Panc1 (cell line): ENCODE results near the gene MIPOL1. TPM values are rescaled to one million over a fixed set of nuclear protein-coding genes. Genes with fewer than 3 reads are reported as not detected.

Experiments used
- ATAC-seq: fragments of 200-7000 bp; cut with Tn5 transposase; 2 replicates; pipeline ENCODE4 v1.9.1; 2020; ENCODE audit warnings: mild to moderate bottlenecking, moderate library complexity
- BruUV-seq: library from RNA; stranded (reverse); fragments of 400-500 nt; replicated peaks from 2 replicates; lab custom pipeline; 2021; lab: Mats Ljungman, UMichigan
- CTCF ChIA-PET: fragments of 300-600 bp; sonication (Branson Sonifier 250); formaldehyde crosslinking; loops from one replicate; lab custom pipeline; 2022; ENCODE audit warnings: antibody characterized with exemption; lab: Charles Lee
- POLR2A ChIA-PET: fragments of 300-600 bp; sonication (Branson Sonifier 250); formaldehyde crosslinking; loops from one replicate; lab custom pipeline; 2022; ENCODE audit warnings: antibody characterized with exemption; lab: Charles Lee
- DNase-seq: peaks from one replicate; pipeline ENCODE4 v3.0.0-alpha.2; 2010; ENCODE audit warnings: low read depth, low spot score
- H3K27ac ChIP-seq: 2 replicates; pipeline ENCODE4 v1.5.1; 2011; ENCODE audit warnings: mild to moderate bottlenecking, low read length, inconsistent platforms
- H3K27me3 ChIP-seq: fragments of 200-500 bp; sonication (Bioruptor generic); 2 replicates; pipeline ENCODE4 v1.6.0; 2014; ENCODE audit warnings: low read length, inconsistent platforms; ENCODE audit not compliant: control insufficient read depth, insufficient read depth
- H3K36me3 ChIP-seq: fragments of 200-500 bp; sonication (Bioruptor generic); 2 replicates; pipeline ENCODE4 v1.5.1; 2014; ENCODE audit warnings: inconsistent platforms, mild to moderate bottlenecking, low read length, moderate library complexity; ENCODE audit not compliant: control insufficient read depth, insufficient read depth
- H3K4me1 ChIP-seq: 2 replicates; pipeline ENCODE4 v1.5.1; 2011; ENCODE audit warnings: inconsistent platforms, mild to moderate bottlenecking, low read length, moderate library complexity; ENCODE audit not compliant: control insufficient read depth, insufficient read depth
- H3K4me3 ChIP-seq, 2 experiments: 2 replicates each; pipeline ENCODE4 v1.5.1; 2011 to 2012; ENCODE audit warnings: low read depth in 2 of 2, low read length in 2 of 2, mild to moderate bottlenecking in 2 of 2, inconsistent platforms in 1 of 2, moderate library complexity in 1 of 2
- H3K9me3 ChIP-seq: fragments of 200-500 bp; sonication (Bioruptor generic); 2 replicates; pipeline ENCODE4 v1.5.1; 2014; ENCODE audit warnings: low read depth, mild to moderate bottlenecking, inconsistent platforms, low read length, moderate library complexity; ENCODE audit not compliant: control insufficient read depth, insufficient read depth
- CTCF ChIP-seq: fragments of 450-650 bp; IDR thresholded peaks from 2 replicates; pipeline ENCODE4 v1.5.1; 2017; ENCODE audit warnings: mild to moderate bottlenecking
- POLR2AphosphoS5 ChIP-seq: IDR thresholded peaks from 2 replicates; pipeline ENCODE4 v1.6.1; 2012; ENCODE audit warnings: mild to moderate bottlenecking, low read depth, low read length, moderate library complexity
- SIN3A ChIP-seq: IDR thresholded peaks from 2 replicates; pipeline ENCODE4 v1.6.1; 2012; ENCODE audit warnings: low read depth, mild to moderate bottlenecking, low read length, moderate library complexity, borderline replicate concordance; ENCODE audit not compliant: insufficient read depth
- TCF7L2 ChIP-seq: IDR thresholded peaks from 2 replicates; pipeline ENCODE4 v1.6.1; 2011; ENCODE audit warnings: mild to moderate bottlenecking, low read depth, low read length, inconsistent platforms
- in situ Hi-C: cut with HindIII; loops from 2 replicates; pipeline ENCODE4 v1.10.0; 2016; ENCODE audit warnings: low sequenced_read_pairs, low pct_unique_long_range_greater_than_20kb
- intact Hi-C: fragments of 100-400 bp; cut with micrococcal nuclease; formaldehyde crosslinking; loops from one replicate; pipeline ENCODE4 v1.10.0; 2022; ENCODE audit not compliant: unreplicated experiment
- total RNA-seq: library from RNA; stranded (reverse); gene quantifications from one replicate; pipeline ENCODE4 v1.2.1, GENCODE V29; 2021; ENCODE audit not compliant: unreplicated experiment
- TF ChIP-seq, protein P1 (sequence below), 2 experiments: IDR thresholded peaks; 2 replicates each; pipeline ENCODE4 v1.6.1; 2011 to 2012; ENCODE audit warnings: low read depth in 2 of 2, control low read depth in 1 of 2, low read length in 1 of 2, mild to moderate bottlenecking in 1 of 2, moderate library complexity in 1 of 2; ENCODE audit not compliant: insufficient read depth in 1 of 2

Gene MIPOL1
- total RNA-seq, 1 experiment from 2014 or later = 12.8 TPM

GRCh38 chr14:37343307-37344094, 145.8 kb downstream of the MIPOL1 start:
- intact Hi-C loops = no loop called here
- ChIA-PET CTCF (no interaction called here), POLR2A (no interaction called here)
- no peak overlapping the region for H3K4me3 ChIP-seq
- no peak overlapping the region for H3K27ac ChIP-seq
- in situ Hi-C loops = no loop called here
- DNase-seq (no peak), ATAC-seq (no peak)
- no peaks in the 10 kb centered on the region for H3K27me3 ChIP-seq
- no peaks in the 10 kb centered on the region for H3K4me1 ChIP-seq
- no peaks in the 10 kb centered on the region for H3K36me3 ChIP-seq
- no peaks in the 10 kb centered on the region for H3K9me3 ChIP-seq
- TF ChIP-seq TCF7L2 = no peak
- TF ChIP-seq, protein P1, sequence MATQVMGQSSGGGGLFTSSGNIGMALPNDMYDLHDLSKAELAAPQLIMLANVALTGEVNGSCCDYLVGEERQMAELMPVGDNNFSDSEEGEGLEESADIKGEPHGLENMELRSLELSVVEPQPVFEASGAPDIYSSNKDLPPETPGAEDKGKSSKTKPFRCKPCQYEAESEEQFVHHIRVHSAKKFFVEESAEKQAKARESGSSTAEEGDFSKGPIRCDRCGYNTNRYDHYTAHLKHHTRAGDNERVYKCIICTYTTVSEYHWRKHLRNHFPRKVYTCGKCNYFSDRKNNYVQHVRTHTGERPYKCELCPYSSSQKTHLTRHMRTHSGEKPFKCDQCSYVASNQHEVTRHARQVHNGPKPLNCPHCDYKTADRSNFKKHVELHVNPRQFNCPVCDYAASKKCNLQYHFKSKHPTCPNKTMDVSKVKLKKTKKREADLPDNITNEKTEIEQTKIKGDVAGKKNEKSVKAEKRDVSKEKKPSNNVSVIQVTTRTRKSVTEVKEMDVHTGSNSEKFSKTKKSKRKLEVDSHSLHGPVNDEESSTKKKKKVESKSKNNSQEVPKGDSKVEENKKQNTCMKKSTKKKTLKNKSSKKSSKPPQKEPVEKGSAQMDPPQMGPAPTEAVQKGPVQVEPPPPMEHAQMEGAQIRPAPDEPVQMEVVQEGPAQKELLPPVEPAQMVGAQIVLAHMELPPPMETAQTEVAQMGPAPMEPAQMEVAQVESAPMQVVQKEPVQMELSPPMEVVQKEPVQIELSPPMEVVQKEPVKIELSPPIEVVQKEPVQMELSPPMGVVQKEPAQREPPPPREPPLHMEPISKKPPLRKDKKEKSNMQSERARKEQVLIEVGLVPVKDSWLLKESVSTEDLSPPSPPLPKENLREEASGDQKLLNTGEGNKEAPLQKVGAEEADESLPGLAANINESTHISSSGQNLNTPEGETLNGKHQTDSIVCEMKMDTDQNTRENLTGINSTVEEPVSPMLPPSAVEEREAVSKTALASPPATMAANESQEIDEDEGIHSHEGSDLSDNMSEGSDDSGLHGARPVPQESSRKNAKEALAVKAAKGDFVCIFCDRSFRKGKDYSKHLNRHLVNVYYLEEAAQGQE (IDR thresholded peaks at IDR 0.05; ENCODE audit: insufficient read depth in 1 of 2, low read depth in 2 of 2, low read length in 1 of 2) = no peak
- TF ChIP-seq SIN3A = no peak
- TF ChIP-seq POLR2AphosphoS5 = no peak
- TF ChIP-seq CTCF = no peak
- BruUV-seq = no TSS peak

- no peak for ATAC-seq
- no peaks in the 10 kb centered on the region for H3K36me3 ChIP-seq
- no peaks in the 10 kb centered on the region for H3K4me1 ChIP-seq
- H3K27me3 ChIP-seq = no peaks in the 10 kb centered on the region
- H3K9me3 ChIP-seq = no peaks in the 10 kb centered on the region
- intact Hi-C loops (no loop called here), in situ Hi-C loops (no loop called here)
- DNase-seq = no peak
- TF ChIP-seq POLR2AphosphoS5 (no peak), TCF7L2 (no peak), CTCF (no peak), SIN3A (no peak)
- TF ChIP-seq, protein P1 (IDR thresholded peaks at IDR 0.05; ENCODE audit: insufficient read depth in 1 of 2, low read depth in 2 of 2, low read length in 1 of 2) = no peak
- no TSS peak for BruUV-seq
- ChIA-PET CTCF (no interaction called here), POLR2A (no interaction called here)
- no peak overlapping the region for H3K27ac ChIP-seq
- H3K4me3 ChIP-seq = no peak overlapping the region
Measured at GRCh38 chr14:37363661-37364060, 165.9 kb downstream of the MIPOL1 start.
